GM19328 (cell line): Measurements from ENCODE around the gene SLIT1.

ENCODE experiments used
- ATAC-seq: cut with Tn5 transposase; IDR thresholded peaks from one replicate; pipeline ENCODE4 v1.9.1; 2021; ENCODE audit warnings: mild to moderate bottlenecking, moderate library complexity; ENCODE audit not compliant: unreplicated experiment

Gene SLIT1

DNA sequence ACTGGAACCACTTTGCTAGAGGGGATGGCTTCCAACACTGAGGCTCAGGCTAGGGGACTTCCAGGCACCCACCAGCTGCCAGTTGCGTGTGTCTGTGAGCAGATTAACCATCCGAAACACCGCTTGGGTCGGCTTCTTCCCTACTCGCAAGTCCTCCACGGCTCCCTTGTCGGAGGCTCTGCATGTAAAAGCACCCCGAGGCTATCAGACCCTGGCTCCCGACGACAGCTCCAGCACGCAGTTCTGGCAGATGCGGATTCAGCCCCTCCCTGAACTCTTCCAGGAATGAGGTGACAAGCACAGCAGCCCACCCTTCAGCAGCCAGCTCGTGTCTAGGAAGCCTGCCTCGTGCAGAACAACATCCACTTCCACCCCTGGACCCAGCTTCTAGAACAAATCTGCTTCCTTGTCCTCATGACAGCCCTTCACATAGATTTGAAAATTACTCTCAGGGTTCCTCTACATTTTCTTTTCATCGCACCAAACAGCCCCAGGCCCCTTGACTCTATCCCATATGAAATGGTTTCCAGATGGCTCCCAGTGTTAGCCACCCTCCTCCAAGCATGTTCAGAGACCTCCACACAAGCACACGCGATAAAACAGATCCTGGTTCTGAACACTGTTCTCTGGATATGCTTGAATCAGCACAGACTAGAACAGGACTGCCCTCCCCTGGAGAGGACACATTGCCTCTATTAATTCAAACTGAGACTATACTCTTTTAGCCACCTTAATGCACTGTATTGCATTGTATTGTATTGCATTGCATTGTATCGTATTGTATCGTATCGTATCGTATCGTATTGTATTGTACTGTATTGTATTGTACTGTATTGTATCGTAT, 44.6 kb downstream of the SLIT1 start:
- ATAC-seq = no peak

DNA sequence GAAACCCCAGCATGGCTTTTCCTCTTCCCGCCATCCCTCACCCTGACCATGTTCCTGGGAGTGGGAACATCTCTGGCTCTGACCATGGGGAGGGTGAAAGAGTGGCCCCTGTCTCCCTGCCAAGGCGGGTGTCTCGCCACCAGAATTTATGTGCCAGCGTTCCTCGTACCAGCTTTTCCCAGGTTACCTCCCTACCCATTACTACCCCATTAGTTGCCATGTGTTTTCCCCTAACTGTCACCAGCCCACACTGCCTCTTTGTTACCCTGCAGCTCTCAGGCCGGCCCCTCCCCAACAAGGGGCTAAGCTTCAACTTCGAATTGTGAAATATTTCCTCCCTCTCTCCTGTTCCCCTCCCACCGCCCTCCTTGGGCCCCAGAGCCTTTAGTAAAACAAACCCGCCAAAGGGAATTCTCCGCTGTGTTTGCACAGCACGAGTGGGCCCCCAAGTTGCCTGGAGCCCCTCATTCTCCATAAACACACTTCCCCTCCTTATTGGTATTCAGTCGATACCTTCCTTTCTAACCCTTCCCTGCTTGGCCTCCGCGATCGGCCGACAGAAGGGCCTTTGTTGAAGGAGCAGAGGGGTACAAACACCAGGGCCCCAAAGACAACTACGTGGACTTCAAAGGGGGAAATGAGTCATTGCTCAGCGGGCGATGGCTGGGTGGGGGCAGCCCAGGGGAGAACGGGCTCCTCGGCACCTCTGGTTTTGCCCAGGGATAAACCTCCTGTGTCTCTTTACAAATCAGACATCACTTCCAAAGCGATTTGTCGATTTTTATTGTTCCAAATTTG, 45.5 kb downstream of the SLIT1 start:
- no peak for ATAC-seq

DNA sequence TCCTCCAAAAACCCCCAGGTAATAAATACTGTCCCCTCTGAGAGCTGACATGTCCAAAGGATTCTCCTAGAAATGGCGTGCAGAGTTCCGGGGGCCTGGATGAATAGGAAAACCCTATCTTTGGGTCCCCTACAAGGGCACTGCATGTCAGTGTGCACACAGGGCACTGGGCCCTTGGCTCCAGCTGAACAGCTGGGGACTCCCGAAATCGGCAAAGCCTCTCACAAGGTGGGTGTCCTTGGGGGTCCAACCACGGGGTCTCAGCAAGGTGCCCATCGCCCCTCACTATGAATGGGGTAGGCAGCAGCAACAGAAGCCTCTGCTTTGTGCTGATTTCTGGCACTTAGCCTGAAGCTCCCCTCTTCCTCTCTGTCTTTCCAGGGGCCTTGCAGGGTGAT, 46.1 kb downstream of the SLIT1 start:
- no peak for ATAC-seq

DNA sequence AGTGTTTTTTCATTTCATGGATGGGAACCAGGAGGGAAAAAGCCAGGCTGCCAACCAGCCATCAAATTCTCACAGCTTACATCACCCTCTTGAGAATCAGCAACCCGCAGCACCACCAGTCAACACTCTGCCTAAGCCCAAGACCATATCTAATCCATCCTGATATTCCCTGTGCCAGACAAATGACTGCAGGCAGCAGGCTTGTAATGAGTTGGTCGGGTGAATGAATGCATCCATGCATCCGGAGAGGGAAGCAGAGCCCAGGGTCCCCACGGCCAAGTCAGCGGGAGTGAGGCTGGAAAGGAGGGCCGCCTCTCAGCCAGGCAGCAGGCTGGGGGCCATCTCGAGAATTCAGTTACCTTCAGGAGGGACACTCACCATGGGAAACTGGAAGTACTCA, 46.9 kb downstream of the SLIT1 start:
- no peak for ATAC-seq

GRCh38 chr10:97138174-97138573, 47.6 kb downstream of the SLIT1 start:
- ATAC-seq = no peak

- no peak for ATAC-seq
Measured at GRCh38 chr10:97136756-97137155, 49.0 kb downstream of the SLIT1 start.

DNA sequence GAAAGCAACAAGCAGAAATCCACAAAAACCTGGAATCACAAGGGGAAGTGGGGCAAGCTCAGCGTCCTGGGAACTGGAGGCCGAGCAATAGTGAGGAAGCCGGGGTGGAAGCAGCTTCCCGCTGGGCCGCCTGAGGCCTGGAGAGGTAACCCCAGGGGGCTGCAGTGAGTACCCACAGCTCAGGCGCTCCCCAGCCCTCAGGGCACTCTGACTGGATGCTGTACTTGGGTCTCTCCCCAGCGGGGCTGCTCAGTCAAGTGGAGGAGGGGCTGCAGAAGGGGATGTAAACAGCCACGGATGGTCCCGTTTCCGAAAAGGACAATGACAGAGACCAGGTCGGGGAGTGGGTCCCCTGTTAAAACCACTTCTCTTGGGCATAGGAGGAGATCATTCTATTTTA, 50.3 kb downstream of the SLIT1 start:
- ATAC-seq = no peak

DNA sequence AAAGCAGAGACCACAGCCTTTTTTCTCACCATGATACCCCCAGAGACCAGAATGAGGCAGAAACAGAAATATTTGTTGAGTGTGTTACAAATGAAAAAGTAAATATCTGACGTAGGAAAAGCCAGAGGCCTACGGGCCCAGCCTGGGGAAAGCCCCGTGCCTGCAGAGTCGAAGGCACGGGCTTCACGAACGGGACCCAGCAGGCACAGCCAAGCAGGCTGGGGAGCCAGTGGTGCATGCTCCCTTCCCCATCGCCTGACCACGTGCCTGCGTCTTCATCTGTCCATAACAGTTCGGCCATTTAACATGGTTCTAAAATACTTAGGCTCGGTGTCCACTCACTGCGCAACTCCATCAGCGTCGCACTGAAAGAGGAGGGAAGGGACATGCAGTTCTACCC, 50.8 kb downstream of the SLIT1 start:
- no peak for ATAC-seq

DNA sequence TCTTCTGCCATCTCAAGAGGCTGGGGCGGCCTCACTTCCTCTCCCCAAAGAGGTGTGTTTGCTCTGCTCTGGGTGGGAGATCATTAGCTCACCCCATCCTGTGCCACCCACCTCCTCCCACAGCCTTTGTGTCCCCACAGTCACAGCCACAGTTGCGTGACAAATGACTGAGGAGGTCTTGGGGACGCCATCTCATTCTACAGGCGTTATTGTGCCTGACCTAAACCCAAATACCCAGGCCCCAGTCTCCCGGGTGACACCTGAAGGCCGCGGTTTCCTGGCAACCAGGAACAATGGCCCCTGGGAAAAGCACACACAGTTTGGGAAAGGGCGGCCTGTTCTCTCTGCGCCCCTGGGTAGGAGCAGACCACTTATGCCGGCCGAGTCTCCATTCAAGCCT, 51.6 kb downstream of the SLIT1 start:
- no peak for ATAC-seq

GRCh38 chr10:97132273-97132672, 53.5 kb downstream of the SLIT1 start:
- no peak for ATAC-seq

GRCh38 chr10:97131666-97132065, 54.1 kb downstream of the SLIT1 start:
- ATAC-seq = no peak

GRCh38 chr10:97131181-97131628, 54.6 kb downstream of the SLIT1 start:
- no peak for ATAC-seq

- ATAC-seq = no peak
Measured at GRCh38 chr10:97129666-97130065, 56.1 kb downstream of the SLIT1 start.

DNA sequence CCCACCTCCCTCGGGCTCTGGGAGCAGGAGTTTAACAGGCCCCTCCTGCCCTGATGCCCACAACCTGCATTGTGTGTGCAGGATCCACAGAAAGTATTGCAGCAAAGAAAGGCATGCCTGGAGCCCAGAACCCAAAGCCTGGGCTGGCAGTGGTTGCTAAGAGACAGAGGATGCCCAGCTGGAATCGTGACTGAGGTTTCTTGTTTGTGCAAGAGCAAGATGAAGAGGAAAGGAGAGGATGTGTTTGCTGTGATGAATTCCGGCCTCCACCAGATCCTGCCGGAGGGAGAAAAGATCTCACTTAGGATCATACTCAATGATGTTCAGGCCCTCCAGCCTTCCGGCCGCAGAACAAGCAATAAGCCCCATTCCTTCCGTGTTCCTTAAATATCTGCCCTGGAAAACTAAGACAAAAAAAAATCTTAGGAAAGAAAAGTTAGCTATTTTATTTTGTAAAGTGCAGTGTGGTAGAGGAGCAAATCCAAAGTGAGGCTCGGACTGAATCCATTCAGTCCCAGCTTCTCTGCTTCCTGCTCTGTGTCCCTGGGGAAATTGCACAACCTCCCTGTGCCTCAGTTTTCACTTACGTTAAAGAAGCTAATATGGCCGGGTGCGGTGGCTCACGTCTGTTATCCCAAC, 57.1 kb downstream of the SLIT1 start:
- ATAC-seq = no peak

GRCh38 chr10:97128039-97128492, 57.7 kb downstream of the SLIT1 start:
- no peak for ATAC-seq

- ATAC-seq = no peak
Measured at GRCh38 chr10:97127509-97127908, 58.2 kb downstream of the SLIT1 start.

GRCh38 chr10:97124211-97124610, 61.5 kb downstream of the SLIT1 start:
- no peak for ATAC-seq

DNA sequence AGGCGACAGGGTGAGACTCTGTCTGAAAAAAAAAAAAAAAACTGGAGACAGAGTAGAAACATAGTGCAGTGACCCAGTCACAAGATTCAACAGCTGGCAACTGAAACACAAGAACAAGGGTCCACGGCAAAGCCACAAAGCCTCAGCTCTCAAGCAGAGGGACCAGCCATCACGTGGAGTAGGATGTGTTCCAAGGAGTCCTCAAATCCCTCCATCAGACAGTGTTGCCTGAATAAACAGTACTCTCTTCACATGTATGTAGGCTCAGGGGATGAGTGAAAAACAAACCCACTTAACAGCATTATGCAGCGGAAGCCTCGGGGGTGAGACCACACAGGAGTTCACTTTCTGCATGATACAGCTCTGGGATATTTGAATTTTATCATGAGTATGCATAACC, 62.0 kb downstream of the SLIT1 start:
- ATAC-seq = no peak

GRCh38 chr10:97121041-97121440, 64.7 kb downstream of the SLIT1 start:
- ATAC-seq = no peak

DNA sequence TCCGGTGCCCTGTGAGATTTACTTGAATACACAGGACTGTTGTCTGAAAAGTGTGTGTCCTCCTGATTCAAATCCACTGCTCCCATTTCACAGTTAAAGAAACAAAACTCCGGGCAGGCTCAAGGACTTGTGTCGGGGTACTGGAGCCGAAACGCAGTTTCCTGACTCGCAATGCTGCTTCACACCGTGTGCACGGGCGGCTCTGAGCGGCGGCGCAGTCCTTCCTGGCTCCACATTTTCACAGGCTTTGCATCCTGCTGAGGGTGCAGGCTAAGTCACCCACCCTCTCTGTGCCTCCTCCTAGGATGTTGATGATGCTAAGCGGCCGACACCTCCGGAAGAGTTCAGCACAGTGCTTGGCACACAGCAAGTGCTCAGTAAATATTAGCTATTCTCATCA, 65.4 kb downstream of the SLIT1 start:
- no peak for ATAC-seq

GRCh38 chr10:97119058-97119745, 66.6 kb downstream of the SLIT1 start:
- ATAC-seq = no peak
